Chondrocyte (in vitro differentiated cells): ENCODE measurements around the gene PPP1R11. TPM values are rescaled to one million over a fixed set of nuclear protein-coding genes. Genes with fewer than 3 reads are reported as not detected.

Source experiments
- DNase-seq: peaks from one replicate; pipeline ENCODE4 v3.0.0; 2021; ENCODE audit warnings: mixed read lengths, low spot score
- H3K27ac Mint-ChIP-seq: one replicate; pipeline ENCODE4 v1.8.0; 2021; ENCODE audit warnings: mild to moderate bottlenecking, moderate library complexity, mixed read lengths; ENCODE audit not compliant: unreplicated experiment
- H3K27me3 Mint-ChIP-seq: 2 replicates; pipeline ENCODE4 v1.8.0; 2021; ENCODE audit warnings: low read depth, mixed read lengths
- H3K36me3 Mint-ChIP-seq: 2 replicates; pipeline ENCODE4 v1.8.0; 2021; ENCODE audit warnings: low read depth, mixed read lengths
- H3K4me1 Mint-ChIP-seq: 2 replicates; pipeline ENCODE4 v1.8.0; 2021; ENCODE audit warnings: low read depth, mild to moderate bottlenecking, mixed read lengths
- H3K4me3 Mint-ChIP-seq: one replicate; pipeline ENCODE4 v1.8.0; 2021; ENCODE audit warnings: mild to moderate bottlenecking, moderate library complexity, mixed read lengths; ENCODE audit not compliant: unreplicated experiment
- H3K9me3 Mint-ChIP-seq: 2 replicates; pipeline ENCODE4 v1.8.0; 2021; ENCODE audit warnings: low read depth, mixed read lengths
- CTCF ChIP-seq: fragments of 200-600 bp; sonication (generic); IDR thresholded peaks from 2 replicates; pipeline ENCODE4 v1.5.0; 2021; ENCODE audit warnings: antibody characterized with exemption, mild to moderate bottlenecking, moderate library complexity
- total RNA-seq: library from RNA; stranded (reverse); gene quantifications from 3 replicates; pipeline ENCODE4 v1.2.1, GENCODE V29; 2021

Gene PPP1R11
- total RNA-seq, 1 donor from 2014 or later = 47.1 TPM

- no peaks in the 10 kb centered on the region for H3K9me3 Mint-ChIP-seq
- no peak for TF ChIP-seq CTCF
- no peak overlapping the region for H3K4me3 Mint-ChIP-seq
- no peak for DNase-seq
- no peak overlapping the region for H3K27ac Mint-ChIP-seq
- H3K4me1 Mint-ChIP-seq = peaks cover 23% of the 10 kb centered on the region
- no peaks in the 10 kb centered on the region for H3K27me3 Mint-ChIP-seq
- H3K36me3 Mint-ChIP-seq = no peaks in the 10 kb centered on the region
These were observed 25.8 kb upstream of the PPP1R11 start for GRCh38 chr6:30041221-30041620.

- Mint-ChIP-seq H3K27me3 (no peaks in the 10 kb centered on the region), H3K4me3 (no peak overlapping the region), H3K9me3 (no peaks in the 10 kb centered on the region), H3K27ac (no peak overlapping the region), H3K4me1 (peaks cover 23% of the 10 kb centered on the region), H3K36me3 (no peaks in the 10 kb centered on the region)
- no peak for DNase-seq
- TF ChIP-seq CTCF = no peak
These were observed 25.2 kb upstream of the PPP1R11 start for GRCh38 chr6:30041821-30042220.

GRCh38 chr6:30042476-30042875, 24.5 kb upstream of the PPP1R11 start:
- TF ChIP-seq CTCF = no peak
- Mint-ChIP-seq H3K4me3 (no peak overlapping the region), H3K27ac (no peak overlapping the region), H3K4me1 (peaks cover 23% of the 10 kb centered on the region), H3K27me3 (no peaks in the 10 kb centered on the region), H3K36me3 (no peaks in the 10 kb centered on the region), H3K9me3 (no peaks in the 10 kb centered on the region)
- no peak for DNase-seq

DNA sequence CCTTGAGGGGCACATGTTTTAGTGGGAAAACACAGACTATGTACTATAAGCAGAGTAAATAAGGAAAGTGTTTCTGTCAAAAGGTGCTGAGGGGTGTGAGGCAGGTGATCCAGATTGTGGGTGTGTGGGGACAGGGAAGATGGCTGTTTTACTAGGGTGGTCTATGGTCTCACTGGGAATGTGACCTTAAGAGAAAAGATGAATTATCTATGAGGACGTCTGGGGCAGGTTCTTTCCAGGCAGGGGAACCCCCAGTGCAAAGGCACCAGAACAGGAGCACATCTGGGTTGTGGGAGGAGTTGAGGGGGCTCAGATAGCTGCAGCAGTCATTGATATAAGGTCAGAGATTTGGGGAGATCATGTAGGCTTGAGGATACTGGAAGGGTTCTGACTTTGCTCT, 24.1 kb upstream of the PPP1R11 start:
- no peak overlapping the region for H3K4me3 Mint-ChIP-seq
- DNase-seq = no peak
- H3K27ac Mint-ChIP-seq = no peak overlapping the region
- TF ChIP-seq CTCF = no peak
- no peaks in the 10 kb centered on the region for H3K9me3 Mint-ChIP-seq
- no peaks in the 10 kb centered on the region for H3K36me3 Mint-ChIP-seq
- peaks cover 23% of the 10 kb centered on the region for H3K4me1 Mint-ChIP-seq
- H3K27me3 Mint-ChIP-seq = no peaks in the 10 kb centered on the region

DNA sequence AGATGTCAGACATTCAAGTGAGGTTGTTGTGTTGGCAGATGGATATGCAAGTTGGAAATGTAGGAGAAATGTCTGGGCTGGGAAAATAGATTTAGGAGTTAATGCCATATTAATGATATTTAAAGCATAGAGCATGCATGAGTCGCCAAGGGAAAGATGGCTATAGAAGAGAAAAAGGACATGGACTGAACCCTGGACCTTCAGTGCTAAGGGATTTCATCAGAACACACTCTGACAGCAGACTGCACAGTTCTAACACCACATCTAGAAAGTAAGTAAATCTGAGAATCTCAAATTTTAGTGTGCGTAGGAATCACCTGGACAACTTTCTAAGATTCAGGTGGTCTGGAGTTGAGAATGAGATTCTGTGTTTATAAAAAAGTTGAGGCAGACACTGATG, 23.3 kb upstream of the PPP1R11 start:
- H3K36me3 Mint-ChIP-seq = no peaks in the 10 kb centered on the region
- H3K27ac Mint-ChIP-seq = no peak overlapping the region
- DNase-seq = no peak

More for the DNA sequence above, 23.3 kb upstream of the PPP1R11 start:
- no peak overlapping the region for H3K4me3 Mint-ChIP-seq
- no peak for TF ChIP-seq CTCF
- H3K9me3 Mint-ChIP-seq = no peaks in the 10 kb centered on the region
- no peaks in the 10 kb centered on the region for H3K27me3 Mint-ChIP-seq
- peaks cover 23% of the 10 kb centered on the region for H3K4me1 Mint-ChIP-seq
